A549 (cell line): Measurements from ENCODE around the gene NLK.

Experiments used
- CHD2 ChIP-seq: fragments of 150-350 bp; IDR thresholded peaks from 2 replicates; pipeline ENCODE4 v1.6.1; 2014; ENCODE audit warnings: low read length; ENCODE audit not compliant: partially characterized antibody
- CHD4 ChIP-seq: fragments of 200-600 bp; sonication (generic); IDR thresholded peaks from 2 replicates; pipeline ENCODE4 v1.6.1; 2016; ENCODE audit warnings: antibody characterized with exemption, mild to moderate bottlenecking, borderline replicate concordance
- CTCF ChIP-seq: fragments of >200 bp; sonication (Bioruptor Twin); formaldehyde crosslinking; IDR thresholded peaks from 3 replicates; pipeline ENCODE4 v1.5.1; 2016
- E2F6 ChIP-seq: IDR thresholded peaks from 2 replicates; pipeline ENCODE4 v1.6.1; 2012; ENCODE audit warnings: low read depth, borderline replicate concordance
- EHMT2 ChIP-seq: fragments of 200-600 bp; sonication (generic); IDR thresholded peaks from 2 replicates; pipeline ENCODE4 v1.6.1; 2016; ENCODE audit warnings: antibody characterized with exemption, low read depth, mild to moderate bottlenecking, moderate library complexity
- GATA3 ChIP-seq: IDR thresholded peaks from 2 replicates; pipeline ENCODE4 v1.6.1; 2012; ENCODE audit warnings: borderline replicate concordance
- NR3C1 ChIP-seq: fragments of >200 bp; sonication (Bioruptor Twin); formaldehyde crosslinking; IDR thresholded peaks from 3 replicates; pipeline ENCODE4 v1.6.1; 2017
- POLR2A ChIP-seq: IDR thresholded peaks from 2 replicates; pipeline ENCODE4 v1.6.1; 2012; ENCODE audit warnings: mild to moderate bottlenecking, low read length
- REST ChIP-seq: fragments of 200-600 bp; sonication (generic); IDR thresholded peaks from 2 replicates; pipeline ENCODE4 v1.6.1; 2016; ENCODE audit warnings: antibody characterized with exemption, mild to moderate bottlenecking, moderate library complexity
- RFX5 ChIP-seq: fragments of 450-650 bp; IDR thresholded peaks from 2 replicates; pipeline ENCODE4 v1.7.1; 2014; ENCODE audit warnings: antibody characterized with exemption, mild to moderate bottlenecking, moderate library complexity
- TP53 ChIP-seq: fragments of 250-450 bp; sonication (Bioruptor Pico); IDR thresholded peaks from 2 replicates; pipeline ENCODE4 v1.5.0; 2021; ENCODE audit warnings: mild to moderate bottlenecking, moderate library complexity

GRCh38 chr17:28097254-28097653 lies 54.8 kb downstream of the NLK start:
- TF ChIP-seq NR3C1 (no peak), POLR2A (no peak), E2F6 (no peak), CHD4 (no peak), RFX5 (no peak), CTCF (no peak), CHD2 (no peak), EHMT2 (no peak), REST (no peak), GATA3 (no peak), TP53 (CRISPR knock-in tag) (no peak)
